H9 (cell line): Measurements from ENCODE around the gene C5orf46. TPM values are rescaled to one million over a fixed set of nuclear protein-coding genes. Genes with fewer than 3 reads are reported as not detected.

Experiments
- DNase-seq: peaks from one replicate; pipeline ENCODE4 v3.0.0-alpha.2; 2017
- H2AFZ ChIP-seq: one replicate; pipeline ENCODE4 v1.6.1; 2013; ENCODE audit warnings: mild to moderate bottlenecking, low read length, control low read depth, moderate library complexity
- H2AK5ac ChIP-seq: 2 replicates; pipeline ENCODE4 v1.6.1; 2013; ENCODE audit warnings: low read length, control low read depth, mixed read lengths; ENCODE audit not compliant: insufficient read length
- H2BK120ac ChIP-seq: one replicate; pipeline ENCODE4 v1.6.1; 2013; ENCODE audit warnings: low read depth, mild to moderate bottlenecking, low read length, control low read depth, inconsistent platforms; ENCODE audit not compliant: poor library complexity, severe bottlenecking
- H2BK12ac ChIP-seq: 2 replicates; pipeline ENCODE4 v1.6.1; 2013; ENCODE audit warnings: low read length, control low read depth, mixed read lengths, low read depth; ENCODE audit not compliant: insufficient read length
- H2BK15ac ChIP-seq: 2 replicates; pipeline ENCODE4 v1.6.1; 2013; ENCODE audit warnings: low read depth, low read length, control low read depth
- H2BK20ac ChIP-seq: one replicate; pipeline ENCODE4 v1.6.1; 2013; ENCODE audit warnings: low read depth, mild to moderate bottlenecking, low read length, control low read depth, inconsistent platforms; ENCODE audit not compliant: poor library complexity, severe bottlenecking
- H2BK5ac ChIP-seq: 2 replicates; pipeline ENCODE4 v1.6.1; 2013; ENCODE audit warnings: low read length, control low read depth, mixed read lengths; ENCODE audit not compliant: insufficient read length
- H3K14ac ChIP-seq: 2 replicates; pipeline ENCODE4 v1.6.1; 2013; ENCODE audit warnings: low read length, control low read depth; ENCODE audit not compliant: insufficient read depth
- H3K18ac ChIP-seq: 2 replicates; pipeline ENCODE4 v1.6.1; 2013; ENCODE audit warnings: low read depth, mild to moderate bottlenecking, mixed read lengths, low read length, control low read depth; ENCODE audit not compliant: insufficient read length
- H3K23ac ChIP-seq: 2 replicates; pipeline ENCODE4 v1.6.1; 2013; ENCODE audit warnings: low read length, control low read depth, mixed read lengths, low read depth; ENCODE audit not compliant: insufficient read length
- H3K23me2 ChIP-seq: 2 replicates; pipeline ENCODE4 v1.6.1; 2013; ENCODE audit warnings: low read depth, mild to moderate bottlenecking, mixed read lengths, low read length, control low read depth; ENCODE audit not compliant: insufficient read length, poor library complexity, severe bottlenecking
- H3K27ac ChIP-seq: 2 replicates; pipeline ENCODE4 v1.5.1; 2013; ENCODE audit warnings: low read length, control low read depth, mixed read lengths, low read depth; ENCODE audit not compliant: insufficient read length
- H3K27me3 ChIP-seq: 2 replicates; pipeline ENCODE4 v1.6.1; 2013; ENCODE audit warnings: low read length, control low read depth, inconsistent platforms; ENCODE audit not compliant: insufficient read depth
- H3K4ac ChIP-seq: 2 replicates; pipeline ENCODE4 v1.6.1; 2013; ENCODE audit warnings: low read depth, mild to moderate bottlenecking, control low read depth, inconsistent platforms, low read length, moderate library complexity
- H3K4me1 ChIP-seq: 2 replicates; pipeline ENCODE4 v1.6.1; 2013; ENCODE audit warnings: low read length, control low read depth, inconsistent platforms; ENCODE audit not compliant: insufficient read depth
- H3K4me2 ChIP-seq: 2 replicates; pipeline ENCODE4 v1.6.1; 2013; ENCODE audit warnings: low read length, control low read depth, mixed read lengths; ENCODE audit not compliant: insufficient read length, insufficient read depth
- H3K56ac ChIP-seq: 2 replicates; pipeline ENCODE4 v1.6.1; 2013; ENCODE audit warnings: low read depth, mild to moderate bottlenecking, mixed read lengths, low read length, control low read depth; ENCODE audit not compliant: insufficient read length
- H3K79me1 ChIP-seq: 2 replicates; pipeline ENCODE4 v1.6.1; 2013; ENCODE audit warnings: low read depth, mild to moderate bottlenecking, moderate library complexity, low read length, control low read depth, inconsistent platforms; ENCODE audit not compliant: insufficient read depth, poor library complexity, severe bottlenecking
- H3K79me2 ChIP-seq: 2 replicates; pipeline ENCODE4 v1.6.1; 2013; ENCODE audit warnings: low read length, control low read depth, inconsistent platforms; ENCODE audit not compliant: insufficient read depth
- H3K9ac ChIP-seq: 2 replicates; pipeline ENCODE4 v1.6.1; 2013; ENCODE audit warnings: low read length, control low read depth, mixed read lengths; ENCODE audit not compliant: insufficient read length; ENCODE audit errors: extremely low read depth
- H3K9me3 ChIP-seq: one replicate; pipeline ENCODE4 v1.6.1; 2013; ENCODE audit warnings: low read depth, low read length, inconsistent platforms; ENCODE audit not compliant: control insufficient read depth
- H3T11ph ChIP-seq: one replicate; pipeline ENCODE4 v1.6.1; 2013; ENCODE audit warnings: mild to moderate bottlenecking, low read length, control low read depth, inconsistent platforms
- H4K20me1 ChIP-seq: one replicate; pipeline ENCODE4 v1.6.1; 2013; ENCODE audit not compliant: control insufficient read depth, insufficient read length, insufficient read depth
- H4K5ac ChIP-seq: 2 replicates; pipeline ENCODE4 v1.6.1; 2013; ENCODE audit warnings: low read depth, mild to moderate bottlenecking, mixed read lengths, low read length, control low read depth; ENCODE audit not compliant: insufficient read length
- H4K8ac ChIP-seq: replicated peaks from 2 replicates; pipeline ENCODE4 v1.6.1; 2013; ENCODE audit warnings: low read length, control low read depth, mixed read lengths, low read depth; ENCODE audit not compliant: insufficient read length
- H4K91ac ChIP-seq: 2 replicates; pipeline ENCODE4 v1.6.1; 2013; ENCODE audit warnings: low read depth, mild to moderate bottlenecking, moderate library complexity, mixed read lengths, low read length, control low read depth; ENCODE audit not compliant: insufficient read length
- H3K27ac Mint-ChIP-seq, 3 experiments: 2 replicates in 2 of 3; 3 replicates in 1 of 3; pipeline ENCODE4 v1.8.0; 2020 to 2021; ENCODE audit warnings: mixed read lengths in 3 of 3, mild to moderate bottlenecking in 1 of 3, moderate library complexity in 1 of 3
- H3K27me3 Mint-ChIP-seq: 2 replicates; pipeline ENCODE4 v1.8.0; 2021; ENCODE audit warnings: low read depth, mild to moderate bottlenecking, moderate library complexity, mixed read lengths
- H3K36me3 Mint-ChIP-seq, 3 experiments: 2 replicates in 2 of 3; 3 replicates in 1 of 3; pipeline ENCODE4 v1.8.0; 2020 to 2021; ENCODE audit warnings: low read depth in 3 of 3, mixed read lengths in 3 of 3; ENCODE audit not compliant: insufficient read depth in 1 of 3
- H3K4me1 Mint-ChIP-seq, 2 experiments: 2 replicates each; pipeline ENCODE4 v1.8.0; 2020; ENCODE audit warnings: mixed read lengths in 2 of 2
- H3K4me3 Mint-ChIP-seq, 2 experiments: 2 replicates in 1 of 2; 3 replicates in 1 of 2; pipeline ENCODE4 v1.8.0; 2020 to 2021; ENCODE audit warnings: mild to moderate bottlenecking in 2 of 2, mixed read lengths in 2 of 2, moderate library complexity in 1 of 2
- H3K9me3 Mint-ChIP-seq, 2 experiments: 2 replicates in 1 of 2; 3 replicates in 1 of 2; pipeline ENCODE4 v1.8.0; 2020; ENCODE audit warnings: mild to moderate bottlenecking in 2 of 2, mixed read lengths in 2 of 2, moderate library complexity in 1 of 2
- CTCF ChIP-seq: fragments of 200-600 bp; sonication (generic); conservative IDR thresholded peaks from 3 replicates; pipeline ENCODE4 v1.8.0; 2021; ENCODE audit warnings: antibody characterized with exemption, mild to moderate bottlenecking
- WGBS: extraction: QIAGEN DNeasy Blood & Tissue Kit; methylation state at CpG from one replicate; pipeline ENCODE4 v1.1.7; 2013; ENCODE audit warnings: missing lambda C conversion rate, low lambda C conversion rate, mixed read lengths; ENCODE audit not compliant: insufficient read length; ENCODE audit errors: extremely low coverage; 5-methylcytosine and 5-hydroxymethylcytosine counted together
- total RNA-seq: library from RNA; stranded (reverse); gene quantifications from 2 replicates; pipeline ENCODE4 v1.2.1, GENCODE V29; 2021

C5orf46 gene
- total RNA-seq, 1 experiment from 2014 or later: not detected

GRCh38 chr5:147852365-147852764 lies 54.0 kb downstream of the C5orf46 start:
- no peak overlapping the region for H3K23ac ChIP-seq
- H2AFZ ChIP-seq: no peak overlapping the region
- no peaks in the 10 kb centered on the region for H4K20me1 ChIP-seq
- H3K4me1 Mint-ChIP-seq: peaks cover 4 to 17% of the 10 kb centered on the region in 2 experiments
- no peak overlapping the region for H3T11ph ChIP-seq
- H2BK5ac ChIP-seq: no peak overlapping the region
- no peak overlapping the region for H2BK12ac ChIP-seq
- no peaks in the 10 kb centered on the region for H3K9me3 ChIP-seq
- no peaks in the 10 kb centered on the region; a peak in 1 of 7 replicates for H3K36me3 Mint-ChIP-seq
- H3K23me2 ChIP-seq: no peaks in the 10 kb centered on the region
- no peak overlapping the region for H3K56ac ChIP-seq
- no peak overlapping the region for H3K14ac ChIP-seq
- H3K4ac ChIP-seq: no peak overlapping the region
- no peaks in the 10 kb centered on the region for H3K79me2 ChIP-seq
- H3K9ac ChIP-seq: no peak overlapping the region
- no peak overlapping the region for H3K18ac ChIP-seq
- H2AK5ac ChIP-seq: no peak overlapping the region
- no peak overlapping the region for H3K27ac ChIP-seq
- no peak overlapping the region for H3K4me3 Mint-ChIP-seq
- no peak overlapping the region for H4K5ac ChIP-seq
- no peaks in the 10 kb centered on the region for H3K9me3 Mint-ChIP-seq
- H4K8ac ChIP-seq: no peak overlapping the region
- H3K27me3 Mint-ChIP-seq: peaks cover 7% of the 10 kb centered on the region
- no peak for TF ChIP-seq CTCF
- H2BK120ac ChIP-seq: no peak overlapping the region
- no peaks in the 10 kb centered on the region for H3K27me3 ChIP-seq
- no peak for DNase-seq
- H4K91ac ChIP-seq: no peak overlapping the region
- H3K4me2 ChIP-seq: no peak overlapping the region
- no peaks in the 10 kb centered on the region for H3K4me1 ChIP-seq
- no CpG with 5 or more reads among the region's 3 CpGs for WGBS
- H2BK15ac ChIP-seq: no peak overlapping the region
- no peak overlapping the region for H2BK20ac ChIP-seq
- H3K79me1 ChIP-seq: no peaks in the 10 kb centered on the region
- H3K27ac Mint-ChIP-seq: no peak overlapping the region
